HG03469 (cell line): ENCODE data around the gene SDHAF3.
"Not testable (repeated sequence)": the region's sequence is repeated elsewhere in the genome, so short reads cannot be mapped to it uniquely, and the experiment has no call there.

ENCODE experiments used
- ATAC-seq: cut with Tn5 transposase; IDR thresholded peaks from one replicate; pipeline ENCODE4 v1.9.1; 2021; ENCODE audit warnings: mild to moderate bottlenecking, moderate library complexity, moderate number of reproducible peaks; ENCODE audit not compliant: unreplicated experiment

The SDHAF3 gene

GRCh38 chr7:97120713-97121457, 3.4 kb downstream of the SDHAF3 start:
- ATAC-seq: no peak

- ATAC-seq: not testable (repeated sequence)
These were observed 5.6 kb downstream of the SDHAF3 start for GRCh38 chr7:97123115-97123514.

- ATAC-seq: no peak
These were observed 9.1 kb downstream of the SDHAF3 start for GRCh38 chr7:97126483-97127171.

GRCh38 chr7:97128736-97129135, 11.2 kb downstream of the SDHAF3 start:
- ATAC-seq: no peak

- no peak for ATAC-seq
These were observed 13.1 kb downstream of the SDHAF3 start for GRCh38 chr7:97130417-97131139.

- ATAC-seq: no peak
These were observed 15.7 kb downstream of the SDHAF3 start for GRCh38 chr7:97133159-97133558.

GRCh38 chr7:97138830-97139229, 21.3 kb downstream of the SDHAF3 start:
- ATAC-seq: no peak

- ATAC-seq: no peak
These were observed 27.6 kb downstream of the SDHAF3 start for GRCh38 chr7:97145068-97145467.

- no peak for ATAC-seq
These were observed 32.3 kb downstream of the SDHAF3 start for GRCh38 chr7:97149843-97150242.

- ATAC-seq: no peak
These were observed 38.5 kb downstream of the SDHAF3 start for GRCh38 chr7:97155897-97156418.

GRCh38 chr7:97159984-97160383, 42.5 kb downstream of the SDHAF3 start:
- ATAC-seq: not testable (repeated sequence)

- not testable (repeated sequence) for ATAC-seq
These were observed 44.1 kb downstream of the SDHAF3 start for GRCh38 chr7:97161609-97162008.

- ATAC-seq: no peak
These were observed 48.8 kb downstream of the SDHAF3 start for GRCh38 chr7:97166308-97166707.

- no peak for ATAC-seq
These were observed 49.7 kb downstream of the SDHAF3 start for GRCh38 chr7:97167176-97167575.

GRCh38 chr7:97167749-97168148, 50.3 kb downstream of the SDHAF3 start:
- no peak for ATAC-seq

- no peak for ATAC-seq
These were observed 56.8 kb downstream of the SDHAF3 start for GRCh38 chr7:97174303-97174702.

GRCh38 chr7:97179454-97180104, 62.1 kb downstream of the SDHAF3 start:
- no peak for ATAC-seq

- ATAC-seq: no peak
These were observed 69.6 kb downstream of the SDHAF3 start for GRCh38 chr7:97187067-97187466.

GRCh38 chr7:97196174-97196573, 78.7 kb downstream of the SDHAF3 start:
- not testable (repeated sequence) for ATAC-seq

- ATAC-seq: no peak
These were observed 81.1 kb downstream of the SDHAF3 start for GRCh38 chr7:97198596-97198995.

- no peak for ATAC-seq
These were observed 82.5 kb downstream of the SDHAF3 start for GRCh38 chr7:97200018-97200417.
